ENCODE data around the gene TLCD1.

The TLCD1 gene

DNA sequence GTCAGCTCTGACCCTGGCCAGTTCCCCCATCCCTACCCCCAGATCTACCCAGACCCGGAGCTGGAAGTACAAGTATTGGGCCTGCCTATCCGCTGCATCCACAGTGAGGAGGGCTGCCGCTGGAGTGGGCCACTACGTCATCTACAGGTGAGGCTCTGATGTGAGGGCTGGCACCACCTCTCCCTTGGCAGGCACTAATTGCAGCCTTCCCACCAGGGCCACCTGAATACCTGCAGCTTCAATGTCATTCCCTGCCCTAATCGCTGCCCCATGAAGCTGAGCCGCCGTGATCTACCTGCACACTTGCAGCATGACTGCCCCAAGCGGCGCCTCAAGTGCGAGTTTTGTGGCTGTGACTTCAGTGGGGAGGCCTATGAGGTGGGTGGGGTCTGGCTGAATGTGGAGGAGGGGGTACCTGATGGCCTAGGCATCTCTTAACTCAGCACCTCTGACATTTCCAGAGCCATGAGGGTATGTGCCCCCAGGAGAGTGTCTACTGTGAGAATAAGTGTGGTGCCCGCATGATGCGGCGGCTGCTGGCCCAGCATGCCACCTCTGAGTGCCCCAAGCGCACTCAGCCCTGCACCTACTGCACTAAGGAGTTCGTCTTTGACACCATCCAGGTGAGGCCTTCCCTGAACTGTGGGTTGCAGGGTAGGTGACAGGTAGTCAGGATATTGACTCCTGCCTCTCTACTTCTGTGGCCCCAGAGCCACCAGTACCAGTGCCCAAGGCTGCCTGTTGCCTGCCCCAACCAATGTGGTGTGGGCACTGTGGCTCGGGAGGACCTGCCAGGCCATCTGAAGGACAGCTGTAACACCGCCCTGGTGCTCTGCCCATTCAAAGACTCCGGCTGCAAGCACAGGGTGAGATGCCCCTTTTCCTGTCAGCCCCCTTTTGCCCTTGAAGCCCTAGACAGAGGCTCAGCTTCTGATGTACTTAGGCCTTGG is 22.0 kb upstream of the TLCD1 start:
- peak overlapping the region; percentile 71 for H3K4me2 ChIP-seq (ENCODE audit: low read depth, low read length, poor library complexity, severe bottlenecking)
- peaks cover 49% of the 10 kb centered on the region for H3K79me2 ChIP-seq (ENCODE audit: insufficient read depth, low read length)
- no peak overlapping the region for H3K4me3 ChIP-seq (ENCODE audit: insufficient read depth, low read length, poor library complexity, severe bottlenecking)
- H3K9me3 ChIP-seq (ENCODE audit: insufficient read depth, low read length), result no peaks in the 10 kb centered on the region
- no peak overlapping the region for H2AFZ ChIP-seq (ENCODE audit: low read depth, low read length, severe bottlenecking)
- peaks cover 27% of the 10 kb centered on the region for H3K36me3 ChIP-seq (ENCODE audit: low read length)
- peaks cover 90% of the 10 kb centered on the region for H3F3A ChIP-seq (ENCODE audit: insufficient read depth)
- peak overlapping the region; percentile 99; the same call in 1 of the 2 replicates for H3K9ac ChIP-seq (ENCODE audit: low read length)
- peaks cover 7% of the 10 kb centered on the region for H4K20me1 ChIP-seq (ENCODE audit: low read depth, low read length)
- no peaks in the 10 kb centered on the region for H3K9me2 ChIP-seq (replicated peaks; ENCODE audit: insufficient read depth, low read length)
- TF ChIP-seq EZH2phosphoT487 (conservative IDR thresholded peaks at IDR 0.05; ENCODE audit: low read length), result no peak
- TF ChIP-seq, protein P1, sequence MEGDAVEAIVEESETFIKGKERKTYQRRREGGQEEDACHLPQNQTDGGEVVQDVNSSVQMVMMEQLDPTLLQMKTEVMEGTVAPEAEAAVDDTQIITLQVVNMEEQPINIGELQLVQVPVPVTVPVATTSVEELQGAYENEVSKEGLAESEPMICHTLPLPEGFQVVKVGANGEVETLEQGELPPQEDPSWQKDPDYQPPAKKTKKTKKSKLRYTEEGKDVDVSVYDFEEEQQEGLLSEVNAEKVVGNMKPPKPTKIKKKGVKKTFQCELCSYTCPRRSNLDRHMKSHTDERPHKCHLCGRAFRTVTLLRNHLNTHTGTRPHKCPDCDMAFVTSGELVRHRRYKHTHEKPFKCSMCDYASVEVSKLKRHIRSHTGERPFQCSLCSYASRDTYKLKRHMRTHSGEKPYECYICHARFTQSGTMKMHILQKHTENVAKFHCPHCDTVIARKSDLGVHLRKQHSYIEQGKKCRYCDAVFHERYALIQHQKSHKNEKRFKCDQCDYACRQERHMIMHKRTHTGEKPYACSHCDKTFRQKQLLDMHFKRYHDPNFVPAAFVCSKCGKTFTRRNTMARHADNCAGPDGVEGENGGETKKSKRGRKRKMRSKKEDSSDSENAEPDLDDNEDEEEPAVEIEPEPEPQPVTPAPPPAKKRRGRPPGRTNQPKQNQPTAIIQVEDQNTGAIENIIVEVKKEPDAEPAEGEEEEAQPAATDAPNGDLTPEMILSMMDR (IDR thresholded peaks at IDR 0.05; ENCODE audit: insufficient read depth, low read length, poor library complexity, severe bottlenecking), result no peak
- H3K27me3 ChIP-seq (ENCODE audit: low read length), result no peaks in the 10 kb centered on the region
- H3K27ac ChIP-seq (ENCODE audit: low read depth, low read length), result peak overlapping the region; percentile 99

DNA sequence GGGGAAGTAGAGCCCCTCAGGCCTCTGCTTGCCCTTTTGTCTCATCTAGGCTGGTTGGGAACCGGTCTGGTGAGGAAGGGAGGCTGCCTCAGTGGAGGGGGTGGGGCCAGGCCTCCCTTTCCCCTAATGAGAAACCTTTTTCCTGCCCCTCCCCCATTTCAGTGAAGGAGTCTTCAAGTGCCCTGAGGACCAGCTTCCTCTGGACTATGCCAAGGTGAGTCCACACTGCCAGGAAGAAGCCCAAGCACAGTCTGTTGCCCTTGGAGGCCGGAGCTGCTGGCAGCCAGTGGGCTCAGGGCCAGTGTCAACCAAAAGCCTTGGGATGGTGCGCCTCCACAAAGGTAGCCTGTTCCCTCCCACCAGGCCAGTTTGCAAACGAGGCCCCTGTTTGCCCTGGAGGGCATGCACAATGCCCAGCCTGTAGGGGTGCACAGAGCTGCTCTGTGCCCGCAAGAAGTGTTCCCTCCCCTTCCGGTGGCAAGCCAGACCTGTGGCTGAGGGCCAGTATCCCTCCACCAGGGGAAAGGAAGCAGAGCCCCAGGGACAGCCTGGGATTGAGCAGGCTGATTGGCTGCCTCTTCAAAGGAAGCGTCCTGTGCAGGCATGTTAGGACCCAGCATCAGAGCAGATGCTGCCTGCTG is 21.1 kb upstream of the TLCD1 start:
- H3K36me3 ChIP-seq (ENCODE audit: low read length), result peaks cover 27% of the 10 kb centered on the region
- no peak for TF ChIP-seq EZH2phosphoT487 (conservative IDR thresholded peaks at IDR 0.05; ENCODE audit: low read length)
- TF ChIP-seq, protein P1 (IDR thresholded peaks at IDR 0.05; ENCODE audit: insufficient read depth, low read length, poor library complexity, severe bottlenecking), result no peak
- H3K9me2 ChIP-seq (replicated peaks; ENCODE audit: insufficient read depth, low read length), result no peaks in the 10 kb centered on the region
- peak overlapping the region; percentile 99; the same call in 1 of the 2 replicates for H3K9ac ChIP-seq (ENCODE audit: low read length)
- peaks cover 49% of the 10 kb centered on the region for H3K79me2 ChIP-seq (ENCODE audit: insufficient read depth, low read length)
- H3K4me3 ChIP-seq (ENCODE audit: insufficient read depth, low read length, poor library complexity, severe bottlenecking), result no peak overlapping the region
- peak overlapping the region; percentile 99 for H3K27ac ChIP-seq (ENCODE audit: low read depth, low read length)
- no peaks in the 10 kb centered on the region for H3K9me3 ChIP-seq (ENCODE audit: insufficient read depth, low read length)
- peaks cover 7% of the 10 kb centered on the region for H4K20me1 ChIP-seq (ENCODE audit: low read depth, low read length)
- no peak overlapping the region for H2AFZ ChIP-seq (ENCODE audit: low read depth, low read length, severe bottlenecking)
- H3K4me2 ChIP-seq (ENCODE audit: low read depth, low read length, poor library complexity, severe bottlenecking), result peak overlapping the region; percentile 71
- H3F3A ChIP-seq (ENCODE audit: insufficient read depth), result peaks cover 87% of the 10 kb centered on the region
- no peaks in the 10 kb centered on the region for H3K27me3 ChIP-seq (ENCODE audit: low read length)

DNA sequence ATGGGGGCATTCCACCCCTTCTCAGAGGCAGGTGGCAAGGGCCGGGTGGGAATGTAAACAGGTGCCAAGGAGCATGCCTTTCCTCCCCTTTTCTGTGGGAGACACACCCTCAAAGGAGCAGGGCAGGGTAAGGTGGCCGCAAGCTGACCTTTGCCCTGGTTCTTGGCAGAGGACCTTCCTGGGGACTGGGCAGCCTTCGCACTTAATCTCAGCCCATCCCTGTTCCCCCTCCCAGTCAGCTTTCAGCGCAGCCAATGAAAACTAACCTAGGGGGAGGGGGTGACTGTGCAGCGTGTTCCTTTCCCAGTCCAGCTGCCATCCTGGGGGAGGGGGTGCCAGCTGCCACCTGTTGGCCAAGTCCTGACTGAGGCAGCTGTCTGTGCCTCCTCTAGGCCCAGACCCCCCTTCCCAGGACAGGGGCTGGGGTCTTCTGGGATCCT is 20.6 kb upstream of the TLCD1 start:
- Histone ChIP-seq H3K9ac (ENCODE audit: low read length) (peak overlapping the region; percentile 99), H3K27ac (ENCODE audit: low read depth, low read length) (peak overlapping the region; percentile 99), H3K27me3 (ENCODE audit: low read length) (no peaks in the 10 kb centered on the region), H3K4me2 (ENCODE audit: low read depth, low read length, poor library complexity, severe bottlenecking) (peak overlapping the region; percentile 71), H4K20me1 (ENCODE audit: low read depth, low read length) (peaks cover 7% of the 10 kb centered on the region), H3K36me3 (ENCODE audit: low read length) (peaks cover 26% of the 10 kb centered on the region), H3K9me3 (ENCODE audit: insufficient read depth, low read length) (no peaks in the 10 kb centered on the region), H3K79me2 (ENCODE audit: insufficient read depth, low read length) (peaks cover 49% of the 10 kb centered on the region), H3K9me2 (replicated peaks; ENCODE audit: insufficient read depth, low read length) (no peaks in the 10 kb centered on the region), H3F3A (ENCODE audit: insufficient read depth) (peaks cover 87% of the 10 kb centered on the region), H3K4me3 (ENCODE audit: insufficient read depth, low read length, poor library complexity, severe bottlenecking) (peak overlapping the region; percentile 98), H2AFZ (ENCODE audit: low read depth, low read length, severe bottlenecking) (no peak overlapping the region)
- TF ChIP-seq EZH2phosphoT487 (conservative IDR thresholded peaks at IDR 0.05; ENCODE audit: low read length), result no peak
- TF ChIP-seq, protein P1 (IDR thresholded peaks at IDR 0.05; ENCODE audit: insufficient read depth, low read length, poor library complexity, severe bottlenecking), result no peak
